Activated CD4-positive, CD25-positive, alpha-beta regulatory T cell treated with anti-CD3 and anti-CD28 coated beads, Interleukin-2, amount 50 U/mL, for 24 hours (primary cell): Measurements from ENCODE around the gene CPNE1.
A peak's percentile ranks its signal among the peaks of the same experiment; 100 is the strongest.

Experiments used
- ATAC-seq, 2 donors: fragments of 150-1000 bp; cut with Tn5 transposase; one replicate each; pipeline ENCODE4 v1.10.0; 2021; ENCODE audit warnings: mild to moderate bottlenecking in 1 of 2, moderate library complexity in 1 of 2

Gene CPNE1

DNA sequence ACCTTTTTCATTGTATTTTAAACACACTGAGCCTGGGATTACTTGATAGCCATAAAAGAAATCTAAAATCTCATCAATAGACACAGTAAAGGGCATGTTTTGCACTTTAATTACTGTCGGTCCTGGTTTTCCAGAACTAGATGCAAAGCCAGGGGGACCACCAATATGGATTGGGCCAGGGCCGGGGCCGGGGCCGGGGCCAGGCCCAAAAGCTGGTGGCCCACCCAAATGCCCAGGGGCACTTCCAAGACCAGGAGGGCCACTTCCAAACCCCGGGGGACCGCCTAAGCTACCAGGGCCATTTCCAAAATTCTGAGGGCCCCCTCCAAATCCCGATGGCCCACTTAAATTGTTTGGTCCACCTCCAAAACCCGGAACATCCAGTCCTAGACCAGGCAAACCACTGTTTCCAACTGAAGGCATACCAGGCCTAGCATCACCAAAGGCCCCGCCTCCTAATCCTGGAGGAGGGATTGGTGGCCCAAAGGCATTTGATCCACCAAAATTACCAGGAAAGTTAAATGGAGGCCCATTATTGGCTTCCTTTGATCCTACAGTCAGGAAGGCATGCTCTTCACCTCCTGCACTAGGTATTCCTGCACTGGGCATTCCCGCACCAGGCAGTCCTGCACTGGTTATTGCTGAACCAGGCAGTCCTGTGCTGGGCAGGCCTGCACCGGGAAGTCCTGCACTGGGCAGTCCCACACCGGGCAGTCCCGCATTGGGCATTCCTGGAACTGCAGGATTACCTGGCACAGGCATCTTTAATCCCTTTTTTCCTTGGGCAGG is 11.9 kb downstream of the CPNE1 start:
- no peak for ATAC-seq

DNA sequence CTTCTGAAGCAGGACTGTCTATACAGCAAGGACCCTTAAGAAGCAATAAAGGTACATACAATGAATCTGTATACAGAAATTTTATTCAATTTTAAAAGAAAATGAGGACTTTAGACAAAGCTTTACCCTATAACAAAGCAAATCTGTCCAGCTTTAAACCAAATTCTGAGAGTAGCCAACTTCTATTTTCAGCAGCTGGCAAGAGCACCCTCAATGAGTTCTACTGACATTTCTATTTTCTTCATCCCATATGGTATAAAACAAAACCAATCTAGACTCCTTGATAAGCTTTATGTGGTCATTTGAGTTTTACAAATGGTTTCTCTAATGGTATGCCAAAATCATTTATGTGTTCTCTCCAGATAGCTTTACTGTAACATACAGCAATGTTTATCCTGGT is 12.7 kb downstream of the CPNE1 start:
- ATAC-seq, result no peak

DNA sequence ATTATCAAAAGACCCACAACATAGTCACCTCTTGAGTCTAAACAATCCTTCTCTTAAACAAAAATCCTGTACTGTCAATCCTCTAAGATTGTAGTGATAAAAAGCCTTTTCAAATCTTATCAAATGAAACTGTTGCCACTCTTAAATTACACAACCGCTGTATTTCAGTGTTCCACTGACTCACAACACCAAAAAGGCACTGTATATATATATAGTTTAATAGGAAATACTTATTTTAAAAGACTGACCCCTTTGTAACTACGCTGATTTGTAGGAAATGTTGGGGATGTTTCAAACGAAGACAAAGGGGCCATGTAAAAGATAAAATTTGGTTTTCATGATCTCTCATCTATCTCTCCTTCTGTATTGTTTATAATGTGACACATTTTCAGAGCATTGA is 14.1 kb downstream of the CPNE1 start:
- no peak for ATAC-seq

DNA sequence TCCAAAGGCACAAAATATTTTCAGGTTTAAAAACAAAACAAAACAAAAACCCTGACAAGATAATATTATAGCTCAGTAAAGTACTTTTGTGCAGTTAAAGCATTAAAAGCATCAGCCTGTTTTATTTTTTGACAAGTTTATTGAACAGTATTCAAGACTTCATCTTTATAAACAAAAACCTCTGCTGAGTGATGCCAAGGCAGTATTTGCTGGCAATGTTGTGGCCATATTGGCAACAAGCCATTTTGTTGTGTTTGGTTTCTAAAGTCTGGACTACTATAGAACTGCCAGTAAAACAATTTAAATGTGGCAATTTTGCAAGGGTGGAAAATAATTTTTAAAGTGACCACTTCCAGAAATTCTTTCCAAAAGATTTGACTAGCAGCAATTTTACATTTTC is 15.9 kb downstream of the CPNE1 start:
- ATAC-seq, result no peak

DNA sequence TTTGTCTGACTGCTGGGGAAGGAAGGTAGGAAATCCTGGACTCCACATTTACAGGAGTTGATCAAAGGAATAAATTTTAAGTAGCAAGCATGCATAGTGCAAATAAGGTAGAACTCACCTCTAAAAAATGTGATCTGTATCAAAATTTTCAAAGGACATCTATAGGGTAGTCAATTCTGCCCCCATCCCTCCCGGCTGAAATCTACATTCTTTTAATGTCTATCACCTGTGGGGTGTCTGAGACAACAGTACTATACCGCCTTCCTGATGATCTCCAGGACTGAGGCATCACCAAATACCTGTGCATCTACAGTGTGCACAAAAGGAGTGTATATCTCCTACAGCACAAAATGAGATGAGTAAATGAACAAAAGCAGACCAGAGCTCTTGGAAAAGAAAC is 19.9 kb downstream of the CPNE1 start:
- no peak for ATAC-seq

DNA sequence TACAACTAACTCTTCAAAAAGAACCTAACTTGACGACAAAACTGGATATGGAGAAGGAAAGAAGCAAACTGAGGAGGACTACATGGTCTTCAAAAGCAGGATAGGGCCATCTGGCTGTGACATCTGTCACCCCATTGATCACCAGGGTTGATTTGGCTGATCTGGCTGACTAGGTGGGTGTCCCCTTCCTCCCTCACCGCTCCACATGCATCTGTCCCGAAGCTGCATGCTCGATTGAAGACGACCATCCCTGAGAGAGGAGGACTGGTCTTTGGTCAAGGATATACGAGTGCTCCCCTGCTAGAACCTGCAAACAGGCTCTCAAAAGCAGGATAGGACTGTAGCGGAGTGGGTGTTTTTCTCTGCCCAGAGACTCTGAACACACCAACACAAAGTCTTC is 21.7 kb downstream of the CPNE1 start:
- no peak for ATAC-seq

DNA sequence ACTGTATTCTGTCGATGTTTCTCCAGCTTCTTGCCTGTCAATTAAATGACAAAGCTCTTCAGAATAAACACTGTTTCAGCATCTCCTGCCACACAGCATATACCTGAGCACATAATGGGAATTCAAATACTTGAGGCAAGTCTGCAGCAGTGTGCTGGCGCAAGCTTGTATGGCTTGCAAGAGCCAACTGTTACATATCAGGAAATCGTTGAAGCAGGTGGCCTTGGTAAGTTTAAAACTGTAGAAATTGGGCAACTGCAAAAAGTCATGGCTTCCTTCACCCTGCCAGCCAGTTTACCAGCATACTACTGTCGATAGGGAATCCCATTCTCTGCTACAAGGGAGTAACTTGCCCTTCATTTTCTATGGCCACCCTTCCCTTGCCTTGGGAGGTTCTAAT is 23.0 kb downstream of the CPNE1 start:
- no peak for ATAC-seq

DNA sequence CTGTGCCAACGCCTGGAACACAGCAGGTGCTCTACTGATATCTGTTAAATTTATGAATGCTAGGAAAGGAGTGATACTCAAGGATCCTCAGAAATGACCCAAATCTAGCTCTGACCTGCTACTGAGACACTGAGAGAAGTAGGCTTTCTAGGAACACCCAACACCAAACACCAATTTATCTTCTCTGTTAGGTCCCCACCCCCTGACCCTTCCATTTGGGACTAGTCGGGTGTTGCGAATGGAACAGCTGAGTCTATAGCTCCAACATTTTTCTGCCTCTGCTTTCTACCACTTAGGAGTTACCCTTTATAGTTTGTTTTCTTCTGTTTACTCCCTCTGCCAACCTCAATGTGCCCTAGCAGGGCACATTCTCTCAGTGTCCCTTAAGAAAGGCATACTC is 24.0 kb downstream of the CPNE1 start:
- ATAC-seq, result no peak

DNA sequence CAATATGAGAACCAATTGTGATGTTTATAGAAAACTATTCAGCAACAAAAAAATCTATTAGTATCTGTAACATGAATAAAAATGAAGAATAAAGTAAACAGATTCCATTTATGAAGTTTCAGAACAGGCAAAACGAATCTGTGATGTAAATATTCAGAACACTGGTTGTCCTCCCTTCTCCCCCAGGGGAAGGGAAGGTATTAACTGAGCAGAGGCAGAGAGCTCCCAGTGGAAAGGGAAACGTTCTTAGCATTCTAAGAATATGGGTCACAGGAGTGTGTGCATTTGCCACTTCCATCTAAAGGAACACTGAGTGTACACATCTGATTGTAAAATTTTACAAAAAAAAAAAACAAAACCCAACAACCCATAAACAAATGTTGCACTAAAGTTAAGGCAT is 25.9 kb downstream of the CPNE1 start:
- ATAC-seq, result no peak

DNA sequence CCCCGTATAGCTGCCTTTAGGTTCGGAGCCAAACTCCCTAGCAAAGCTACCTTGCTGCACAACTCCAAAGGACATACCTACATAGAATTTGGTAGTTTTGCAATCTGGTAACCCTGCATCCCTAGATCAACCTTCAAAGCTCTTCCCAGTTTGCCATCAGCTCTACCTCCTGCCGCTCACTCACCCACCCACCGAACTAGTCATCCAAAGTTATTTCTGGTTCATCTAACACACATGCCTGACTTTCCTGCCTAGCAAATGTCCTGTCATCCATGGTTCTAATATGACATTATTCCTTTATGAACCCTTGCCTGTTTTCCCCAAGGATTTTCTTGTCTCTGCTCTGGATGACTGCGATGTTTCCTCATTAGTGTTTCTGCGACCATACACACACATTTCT is 27.4 kb downstream of the CPNE1 start:
- ATAC-seq, result no peak

DNA sequence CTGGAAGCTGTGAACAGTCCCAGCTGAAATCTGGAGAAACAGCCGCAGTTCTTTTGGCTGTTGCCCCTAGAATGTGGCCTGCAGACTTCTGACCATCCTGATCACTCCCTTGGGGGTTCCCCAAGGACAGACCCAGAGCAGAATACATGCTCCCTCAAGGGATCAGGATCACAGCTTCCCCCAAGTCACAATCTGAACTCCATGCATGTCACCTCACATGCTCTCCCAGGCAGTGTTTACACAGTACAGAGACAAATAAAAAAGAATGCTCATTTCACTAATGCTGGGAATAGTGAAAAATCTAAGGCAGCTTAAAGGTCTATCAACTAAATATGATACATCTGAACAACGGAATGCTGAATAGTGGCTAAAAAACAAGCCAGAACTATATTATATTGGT is 28.6 kb downstream of the CPNE1 start:
- ATAC-seq, result no peak

DNA sequence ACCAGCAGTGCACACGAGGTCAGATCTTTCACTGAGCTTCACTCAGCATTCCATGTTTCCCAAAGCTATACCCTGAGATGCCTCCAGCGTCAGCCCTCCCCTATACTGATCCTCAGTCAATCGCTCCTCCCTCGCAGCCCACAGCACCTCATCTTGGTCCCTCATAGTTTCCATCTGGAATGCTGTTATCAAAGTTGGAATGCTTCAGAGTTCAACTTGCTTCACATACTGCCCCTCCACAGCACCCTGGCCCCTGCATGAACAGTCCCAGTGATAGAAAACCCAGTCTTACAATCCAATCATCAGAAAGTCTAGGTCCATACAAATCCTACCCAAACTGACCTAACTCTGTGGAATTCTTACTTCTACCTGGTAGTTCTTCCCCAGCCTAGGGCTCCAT is 29.0 kb downstream of the CPNE1 start:
- ATAC-seq, result no peak

DNA sequence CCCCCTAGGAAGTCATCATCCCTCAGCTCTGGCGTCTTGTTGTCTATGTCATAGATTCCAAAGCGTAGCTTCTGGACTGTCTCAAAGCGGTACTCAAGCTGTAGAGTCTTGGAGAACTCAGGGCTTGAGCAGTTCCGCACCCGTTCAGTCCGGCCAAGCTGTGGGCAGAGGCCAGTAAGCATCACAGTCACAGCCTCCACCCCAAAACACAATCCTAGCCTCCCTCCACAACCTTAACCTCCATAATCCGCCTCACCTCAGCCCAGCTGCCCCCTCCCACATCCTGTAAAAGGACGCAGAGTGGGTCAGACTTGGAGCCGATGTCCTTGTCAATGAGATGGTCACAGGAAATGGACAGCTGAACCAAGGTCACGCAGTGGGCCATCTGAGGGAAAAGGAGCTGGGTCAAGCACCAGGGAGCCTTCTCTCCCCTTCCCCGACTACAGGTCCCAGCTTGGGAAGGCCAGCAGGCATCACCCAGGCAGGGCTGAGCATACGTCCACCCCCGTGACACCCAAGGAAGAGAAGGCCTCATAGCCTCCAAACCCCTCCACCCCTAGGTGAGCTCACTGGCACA is 32.1 kb downstream of the CPNE1 start:
- no peak for ATAC-seq

DNA sequence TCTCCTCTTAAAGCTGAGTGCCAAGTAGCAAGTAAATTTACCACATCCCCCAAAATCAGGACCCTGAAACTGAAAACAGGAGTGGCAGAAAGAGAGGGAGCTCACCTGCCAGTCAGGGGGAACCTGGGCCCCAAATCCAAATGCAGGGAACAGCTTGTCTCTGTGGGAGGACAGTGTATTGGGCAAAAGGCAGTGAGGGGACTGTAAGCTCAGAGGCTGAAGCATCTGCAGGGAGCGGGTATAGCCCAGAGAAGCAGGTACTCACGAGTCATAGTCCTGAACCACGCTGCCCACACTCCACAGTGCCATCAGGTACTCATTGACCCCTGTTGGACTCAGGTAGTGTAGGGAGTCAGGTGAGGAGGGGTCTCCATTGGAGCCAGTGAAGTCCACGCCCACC is 34.1 kb downstream of the CPNE1 start:
- ATAC-seq, result no peak

DNA sequence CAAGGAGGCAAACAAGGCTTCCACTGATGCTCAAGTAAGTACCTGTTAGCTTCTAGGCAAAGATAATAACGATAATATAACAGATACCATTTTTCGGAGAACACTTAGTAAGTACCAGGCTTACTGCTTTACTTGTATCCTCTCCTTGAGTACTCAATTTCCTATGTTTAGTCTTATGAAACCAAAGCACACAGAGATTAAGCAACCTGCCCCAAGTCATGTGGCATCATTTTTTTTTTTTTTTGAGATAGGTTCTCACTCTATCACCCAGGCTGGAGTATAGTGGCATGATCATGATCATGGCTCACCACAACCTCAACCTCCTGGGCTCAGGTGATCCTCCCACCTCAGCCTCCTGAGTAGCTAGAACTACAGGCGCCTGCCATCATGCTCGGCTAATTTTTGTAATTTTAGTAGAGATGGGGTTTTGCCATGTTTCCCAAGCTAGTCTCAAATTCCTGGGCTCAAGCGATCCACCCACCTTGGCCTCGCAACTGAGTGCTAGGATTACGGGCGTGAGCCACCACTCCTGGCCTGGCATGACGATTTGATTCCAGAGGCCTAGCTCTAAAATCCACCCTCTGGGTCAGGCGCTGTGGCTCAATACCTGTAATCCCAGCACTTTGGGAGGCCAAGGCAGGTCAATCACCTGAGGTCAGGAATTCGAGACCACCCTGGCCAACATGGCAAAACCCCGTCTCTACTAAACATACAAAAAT is 35.1 kb downstream of the CPNE1 start:
- ATAC-seq, result no peak

DNA sequence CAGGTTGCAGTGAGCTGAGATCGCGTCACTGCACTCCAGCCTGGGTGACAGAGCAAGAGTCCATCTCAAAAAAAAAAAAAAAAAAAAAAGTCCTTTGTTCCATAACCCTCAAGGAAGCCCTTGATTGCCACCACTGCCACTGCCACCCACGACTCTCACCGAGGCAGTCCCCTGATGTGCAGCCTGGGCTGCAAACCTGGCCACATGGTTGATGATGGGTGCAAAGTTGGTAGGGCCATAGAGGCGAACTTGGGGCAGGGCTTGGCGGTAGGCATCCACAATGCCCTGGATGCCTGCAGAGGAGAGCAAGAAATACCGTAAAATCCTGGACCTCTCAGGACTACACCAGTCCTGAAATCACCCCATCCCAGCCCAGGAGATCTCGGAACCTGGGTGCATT is 37.6 kb downstream of the CPNE1 start:
- no peak for ATAC-seq

DNA sequence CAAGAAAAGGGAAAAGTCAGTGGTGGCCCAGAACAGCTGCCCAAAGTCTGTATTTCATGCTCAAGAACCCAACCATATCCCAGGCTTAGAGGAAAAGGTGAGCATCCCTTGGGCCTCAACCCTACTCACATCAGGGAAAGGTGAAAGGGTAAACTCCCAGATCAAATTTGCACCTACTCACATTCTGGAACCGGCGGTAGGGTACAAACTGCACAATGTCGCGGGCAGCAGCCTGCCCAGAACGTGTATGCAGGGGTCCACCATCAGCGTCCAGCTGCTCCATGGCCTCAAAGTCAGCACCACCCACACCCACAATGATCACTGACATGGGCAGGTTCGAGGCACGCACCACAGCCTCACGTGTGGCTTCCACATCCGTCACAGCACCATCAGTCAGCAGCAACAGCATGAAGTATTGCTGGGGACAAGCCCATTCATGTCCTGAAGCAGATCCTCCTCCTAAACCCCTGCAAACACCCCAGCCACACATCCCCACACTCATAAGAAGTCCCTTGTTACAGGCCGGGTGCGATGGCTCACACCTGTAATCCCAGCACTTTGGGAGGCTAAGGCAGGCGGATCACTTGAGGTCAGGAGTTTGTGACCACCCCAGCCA is 38.2 kb downstream of the CPNE1 start:
- ATAC-seq, result no peak

DNA sequence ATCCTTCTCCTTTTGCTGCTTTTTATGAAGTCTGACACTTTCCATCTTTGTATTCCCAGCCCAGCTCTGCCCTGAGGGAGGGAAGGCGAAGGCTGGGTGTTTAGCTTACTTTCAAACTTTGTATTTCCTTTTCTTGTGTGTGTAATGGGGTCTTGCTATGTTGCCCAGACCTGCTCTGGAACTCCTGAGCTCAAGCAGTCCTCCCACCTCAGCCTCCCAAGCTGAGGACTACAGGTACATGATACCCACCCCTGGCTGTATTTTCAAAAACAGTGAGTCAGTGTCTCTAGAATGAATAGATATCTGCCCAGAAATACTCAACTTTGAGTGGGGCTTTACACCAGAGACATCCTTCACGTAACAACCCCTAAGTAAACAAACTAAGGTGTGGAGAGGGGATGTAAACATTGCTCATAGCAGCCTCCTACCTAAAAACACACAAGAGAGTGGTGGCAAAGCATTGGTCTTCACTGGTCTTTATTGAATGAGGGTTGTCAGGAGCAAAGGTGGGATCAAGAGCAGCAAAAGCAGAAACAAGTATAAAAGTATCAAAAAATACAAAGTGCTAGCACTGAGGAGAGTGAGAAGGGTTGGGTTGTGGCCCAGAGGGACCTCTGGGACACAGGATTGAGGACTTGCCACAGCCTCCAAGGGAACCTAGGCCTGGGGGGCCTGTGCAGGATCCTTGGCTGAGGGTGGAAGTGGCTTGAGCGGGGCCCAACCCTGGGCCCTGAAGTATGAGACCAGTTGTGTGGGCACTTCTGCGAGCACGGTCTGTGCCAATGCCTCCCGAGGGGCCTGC is 38.9 kb downstream of the CPNE1 start:
- no peak for ATAC-seq

DNA sequence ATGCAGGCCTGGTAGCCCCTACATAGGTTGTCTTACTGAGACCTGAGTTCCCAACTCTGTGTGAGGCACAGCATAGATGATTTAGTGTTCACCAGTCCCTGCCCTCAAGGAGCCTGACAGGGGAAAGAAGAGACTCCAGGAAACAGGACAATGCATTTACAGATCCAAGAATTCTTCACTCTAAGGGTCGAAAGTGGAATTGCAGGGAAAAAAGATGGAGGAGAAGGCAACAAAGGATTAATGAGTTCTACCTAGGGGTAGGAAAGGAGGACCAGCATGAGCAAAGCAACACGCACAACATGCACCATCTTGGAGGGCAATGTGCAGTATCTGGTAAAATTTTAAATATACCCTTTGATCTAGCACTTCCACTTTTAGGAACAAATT is 43.1 kb downstream of the CPNE1 start:
- no peak for ATAC-seq

DNA sequence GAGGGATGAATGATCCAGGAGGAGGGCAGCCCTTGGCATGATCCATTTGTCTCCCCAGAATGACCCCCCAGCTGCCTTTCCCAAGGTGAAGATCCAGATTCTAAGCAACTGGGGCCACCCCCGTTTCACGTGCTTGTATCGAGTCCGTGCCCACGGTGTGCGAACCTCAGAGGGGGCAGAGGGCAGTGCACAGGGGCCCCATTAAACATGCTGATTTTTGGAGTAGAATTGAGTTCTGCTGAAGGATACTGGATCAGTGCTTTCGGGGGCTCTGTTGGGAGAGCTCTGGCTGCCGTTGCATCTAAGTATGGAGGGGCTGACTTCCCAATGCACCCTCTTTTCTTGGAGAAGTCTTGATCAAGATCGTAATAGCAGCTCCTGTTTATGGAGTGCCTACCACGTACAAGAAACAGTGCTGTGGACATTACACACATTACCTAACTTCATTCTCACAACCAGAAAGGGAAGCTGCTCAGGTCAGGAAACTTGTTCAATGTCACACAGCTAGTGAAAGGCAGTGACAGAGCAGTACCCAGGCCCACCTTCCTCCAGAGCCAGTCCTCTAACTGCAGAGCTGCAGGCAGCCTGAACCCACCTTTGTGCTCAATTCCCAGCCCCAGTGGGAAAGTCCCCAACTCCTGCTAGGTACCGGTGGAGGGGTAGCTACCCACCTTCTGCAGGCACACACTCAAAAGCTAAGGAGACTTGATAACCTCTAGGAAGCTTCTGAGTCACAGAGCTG is 43.7 kb downstream of the CPNE1 start:
- ATAC-seq, result no peak

DNA sequence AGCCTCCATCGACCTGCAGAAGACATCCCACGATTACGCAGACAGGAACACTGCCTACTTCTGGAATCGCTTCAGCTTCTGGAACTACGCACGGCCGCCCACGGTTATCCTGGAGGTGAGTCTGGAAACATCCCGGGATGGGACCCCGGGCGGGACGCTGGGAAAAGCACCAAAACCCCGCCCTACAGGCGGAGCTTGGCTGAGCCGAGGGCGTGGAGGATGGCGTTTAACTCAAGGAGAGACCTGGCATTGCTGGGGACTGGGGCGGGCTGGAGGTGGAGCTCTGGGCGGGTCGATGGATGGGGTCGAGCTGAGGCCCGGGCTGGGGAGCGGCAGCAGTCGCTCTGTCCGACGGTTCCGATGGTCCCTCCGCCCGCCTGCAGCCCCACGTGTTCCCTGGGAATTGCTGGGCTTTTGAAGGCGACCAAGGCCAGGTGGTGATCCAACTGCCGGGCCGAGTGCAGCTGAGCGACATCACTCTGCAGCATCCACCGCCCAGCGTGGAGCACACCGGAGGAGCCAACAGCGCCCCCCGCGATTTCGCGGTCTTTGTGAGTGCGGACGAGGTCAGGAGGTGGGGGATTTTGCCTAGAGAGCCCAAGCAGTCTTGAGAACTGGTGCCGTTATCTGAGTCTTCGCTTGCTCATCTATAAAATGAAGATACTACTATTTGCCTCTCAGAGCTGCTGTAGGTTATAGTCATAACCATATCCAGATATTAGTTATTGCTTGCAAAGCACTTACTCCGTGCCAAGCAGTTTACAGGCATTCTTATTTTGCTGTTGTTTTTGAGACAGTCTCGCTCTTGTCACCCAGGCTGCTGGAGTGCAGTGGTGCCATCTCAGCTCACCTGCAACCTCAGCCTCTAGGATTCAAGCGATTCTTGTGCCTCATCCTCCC is 45.3 kb downstream of the CPNE1 start:
- ATAC-seq, result peak; percentile 49 to 57
